Medulla oblongata (tissue), 1 donor: ENCODE measurements around the gene PLA2G2E.

Experiments used
- DNase-seq: peaks from one replicate; pipeline ENCODE4 v3.0.0-alpha.2; 2015; ENCODE audit errors: extremely low spot score

PLA2G2E gene, protein sequence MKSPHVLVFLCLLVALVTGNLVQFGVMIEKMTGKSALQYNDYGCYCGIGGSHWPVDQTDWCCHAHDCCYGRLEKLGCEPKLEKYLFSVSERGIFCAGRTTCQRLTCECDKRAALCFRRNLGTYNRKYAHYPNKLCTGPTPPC

DNA sequence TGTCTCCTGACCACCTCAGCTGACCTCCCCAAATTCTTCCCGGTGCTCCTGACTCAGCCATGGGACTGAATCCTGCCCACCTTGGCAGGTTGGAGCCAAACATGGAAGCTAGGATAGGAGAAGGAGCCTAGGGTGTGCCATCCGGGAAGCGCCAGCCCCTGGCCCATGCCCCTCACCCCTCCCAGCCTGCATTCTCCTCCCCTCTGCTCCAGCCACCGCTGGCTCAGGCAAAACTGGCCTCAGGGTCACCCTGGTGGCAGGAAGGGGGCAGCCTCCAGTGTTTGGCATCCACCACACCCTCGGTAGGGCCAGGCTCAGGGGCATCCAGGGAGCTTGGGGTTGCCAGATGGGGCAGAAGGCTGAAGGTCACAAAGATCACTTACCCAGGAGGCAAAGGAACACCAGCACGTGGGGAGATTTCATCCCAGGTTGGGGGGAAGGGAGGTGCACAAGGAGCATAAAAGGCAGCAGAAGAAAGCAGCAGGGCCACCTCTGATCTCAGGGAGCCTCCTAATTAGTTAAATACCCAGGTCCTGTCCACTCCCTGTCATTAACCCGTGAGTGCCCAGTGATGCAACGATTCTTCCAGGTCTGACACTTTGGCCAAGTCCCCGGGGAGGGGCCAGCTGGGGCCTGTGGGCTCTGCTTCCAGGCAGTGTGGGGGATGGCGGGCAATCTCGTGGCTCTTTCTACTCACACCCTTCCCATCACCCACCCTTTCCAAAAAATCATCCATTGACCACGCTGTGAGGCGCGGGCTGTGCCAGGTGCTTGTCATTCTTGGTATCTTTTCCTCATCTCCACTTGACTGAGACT, at the start of gene PLA2G2E:
PLA2G2E (minus strand) TSS at position 481 of the 816 bp plus-strand sequence; CDS start at position 423, 58 bp downstream.
- DNase-seq: no peak

GRCh38 chr1:19971664-19972063, 48.2 kb upstream of the PLA2G2E start:
- DNase-seq: no peak

DNA sequence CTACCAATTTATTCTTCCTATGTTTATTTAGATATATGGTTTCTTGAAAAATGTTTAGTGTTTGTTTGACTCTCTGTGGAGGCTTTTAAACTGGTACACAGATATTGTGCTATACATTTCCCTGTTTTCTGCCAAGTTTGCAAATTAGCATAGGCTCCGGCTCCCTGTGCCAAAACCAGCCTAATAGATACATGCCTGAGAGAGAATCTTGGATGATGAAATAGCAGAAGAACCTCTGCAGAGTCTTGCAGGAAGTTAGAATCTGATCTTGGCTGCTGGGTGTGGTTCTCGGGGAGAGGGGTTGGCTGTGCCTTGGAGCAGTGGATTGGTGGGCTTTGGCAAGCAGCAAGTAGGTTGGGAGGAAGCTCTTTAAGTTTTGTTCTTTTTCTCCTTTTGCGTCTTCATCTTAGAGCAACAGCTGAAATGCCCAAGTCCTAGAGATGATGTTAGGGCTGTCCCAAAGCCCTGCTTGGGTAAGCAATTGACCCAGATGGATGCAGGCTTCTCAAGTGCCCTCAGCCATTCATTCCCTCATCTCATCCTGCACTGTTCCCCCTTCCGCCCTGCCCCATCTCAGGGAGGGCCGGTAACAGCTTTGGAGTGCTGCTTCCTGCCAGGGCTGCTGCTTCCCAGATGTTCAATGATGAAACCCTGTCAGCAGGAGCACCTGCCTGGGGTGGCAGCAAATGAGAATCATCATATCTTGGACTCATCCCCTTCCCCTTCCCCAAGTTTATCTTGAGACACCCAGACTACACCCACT, 46.7 kb upstream of the PLA2G2E start:
- no peak for DNase-seq

DNA sequence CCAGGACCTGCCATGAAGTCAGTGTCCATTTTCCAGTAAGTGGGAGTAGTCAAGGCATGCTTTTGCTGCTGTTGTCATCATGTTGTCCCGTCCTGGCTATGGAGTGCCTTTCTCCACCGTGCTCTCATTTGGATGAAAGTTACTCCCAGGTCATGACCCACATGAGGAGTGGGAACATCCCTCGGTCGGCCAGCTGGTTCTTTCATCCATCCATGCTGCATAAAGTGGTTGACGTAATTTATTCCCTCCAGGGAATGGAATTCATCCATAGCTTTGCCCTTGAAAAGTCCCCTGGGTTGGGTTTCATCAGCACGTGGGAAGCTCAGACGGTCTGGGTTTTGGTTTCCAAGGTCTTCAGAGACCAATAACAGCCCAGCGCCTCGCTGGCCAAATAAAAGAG, 44.4 kb upstream of the PLA2G2E start:
- no peak for DNase-seq

GRCh38 chr1:19964542-19964941, 41.1 kb upstream of the PLA2G2E start:
- DNase-seq: no peak

DNA sequence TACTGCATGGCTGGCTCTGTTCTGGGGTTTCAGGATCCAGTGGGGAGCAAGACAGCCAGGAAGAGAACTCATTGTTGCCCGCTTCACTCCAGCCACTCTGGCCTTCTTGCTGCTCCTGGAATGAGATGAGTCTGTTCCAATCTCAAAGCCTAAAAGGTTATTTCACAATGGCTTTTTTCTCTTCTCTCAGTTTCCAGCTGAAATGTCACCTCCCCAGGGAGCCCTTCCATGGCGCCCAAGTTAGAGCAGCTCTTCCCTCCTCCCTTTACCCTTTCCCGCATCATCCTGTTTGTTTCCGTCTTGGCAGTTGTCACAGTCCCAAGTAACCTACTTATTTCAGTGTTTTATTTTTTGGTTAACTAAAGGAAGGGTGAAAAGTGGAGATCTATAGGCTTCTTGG, 40.2 kb upstream of the PLA2G2E start:
- no peak for DNase-seq

DNA sequence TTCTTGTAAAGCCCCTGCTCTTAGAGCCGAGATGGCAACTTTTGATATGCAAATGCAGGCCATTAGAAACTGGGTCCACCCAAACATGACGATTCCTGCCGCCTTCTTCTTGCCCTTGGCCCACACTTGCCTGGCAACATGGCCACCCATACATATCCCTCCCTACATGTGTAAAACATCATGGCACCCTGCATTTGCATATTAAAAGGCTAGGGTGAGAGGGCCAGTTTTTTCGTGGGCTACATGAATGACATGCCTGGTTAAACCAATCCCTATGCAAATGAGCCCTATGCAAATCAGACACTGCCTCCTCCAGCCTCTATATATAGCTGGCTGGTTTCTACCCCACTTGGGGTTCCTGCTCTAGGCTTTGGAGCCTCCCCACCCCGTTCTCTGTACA, 37.2 kb upstream of the PLA2G2E start:
- no peak for DNase-seq

- DNase-seq: no peak
Observed at GRCh38 chr1:19957779-19958178, 34.4 kb upstream of the PLA2G2E start.

DNA sequence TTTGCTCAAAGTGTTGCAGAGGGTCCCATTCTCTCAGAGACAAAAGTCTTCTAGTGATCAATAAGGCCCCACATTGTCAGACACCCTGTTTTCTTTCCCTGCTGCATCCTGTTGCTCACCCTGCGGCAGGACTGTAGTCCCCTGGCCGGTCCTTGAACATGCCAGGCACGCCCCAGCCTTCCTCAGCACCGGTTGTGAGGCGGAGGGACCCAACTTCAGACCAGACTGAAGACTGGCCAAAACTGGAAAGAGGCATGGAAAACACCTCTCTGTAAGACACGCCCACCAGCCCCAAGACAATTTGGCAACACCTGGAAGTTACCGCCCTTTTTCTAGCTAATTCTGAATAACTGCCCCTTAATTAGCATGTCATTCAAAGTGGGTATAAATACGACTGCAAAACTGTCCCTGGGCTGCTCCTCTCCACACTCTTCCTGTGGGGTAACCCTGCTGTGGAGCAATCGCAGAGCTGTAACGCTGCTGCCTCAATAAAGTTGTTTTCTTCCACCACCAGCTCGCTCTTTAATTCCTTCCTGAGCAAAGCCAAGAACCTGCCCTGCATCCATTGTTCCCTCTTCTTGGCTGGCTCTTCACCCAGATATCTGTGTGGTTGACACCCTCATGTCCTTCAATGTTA, 32.2 kb upstream of the PLA2G2E start:
- no peak for DNase-seq

- no peak for DNase-seq
Observed at GRCh38 chr1:19954059-19954458, 30.6 kb upstream of the PLA2G2E start.

DNA sequence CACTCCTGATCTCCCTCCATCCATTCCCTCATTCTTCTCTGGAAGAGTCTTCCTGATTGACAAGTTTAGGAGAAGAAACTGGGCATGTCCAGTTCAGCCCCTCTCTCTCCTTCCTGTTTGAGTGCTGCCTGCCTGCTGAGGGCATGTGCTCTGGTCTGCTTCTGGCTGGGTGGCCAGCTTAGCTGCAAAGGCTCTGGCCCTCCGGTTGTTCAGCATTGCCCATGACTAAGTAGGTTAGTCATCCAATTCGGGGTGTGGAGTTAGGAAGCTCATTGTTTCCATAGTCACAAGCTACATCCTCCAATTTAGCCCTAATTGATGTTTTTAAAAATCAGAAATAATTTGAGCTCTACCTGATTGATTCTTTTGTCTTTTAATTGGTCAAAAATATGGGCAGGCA, 25.6 kb upstream of the PLA2G2E start:
- no peak for DNase-seq

DNA sequence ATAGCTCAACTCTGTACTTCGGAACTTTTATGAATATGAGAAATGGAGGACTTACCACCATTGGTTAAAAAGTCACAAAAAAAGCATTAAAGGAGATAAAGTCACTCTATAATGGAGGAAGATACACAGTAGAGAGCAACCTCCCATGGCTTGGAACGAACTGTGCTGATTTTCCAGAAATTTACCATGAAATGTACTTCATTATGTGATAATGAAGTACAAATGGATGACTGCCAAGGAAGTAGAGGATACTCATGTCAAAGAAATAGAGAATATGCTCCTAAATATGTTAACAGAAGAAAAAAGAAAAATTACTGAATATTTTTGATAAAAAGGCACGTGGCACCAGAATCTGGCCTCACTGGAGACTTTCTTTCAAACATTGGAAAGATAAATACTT, 23.6 kb upstream of the PLA2G2E start:
- no peak for DNase-seq

- DNase-seq: no peak
Observed at GRCh38 chr1:19946331-19946751, 22.9 kb upstream of the PLA2G2E start.

GRCh38 chr1:19945914-19946313, 22.5 kb upstream of the PLA2G2E start:
- DNase-seq: no peak

DNA sequence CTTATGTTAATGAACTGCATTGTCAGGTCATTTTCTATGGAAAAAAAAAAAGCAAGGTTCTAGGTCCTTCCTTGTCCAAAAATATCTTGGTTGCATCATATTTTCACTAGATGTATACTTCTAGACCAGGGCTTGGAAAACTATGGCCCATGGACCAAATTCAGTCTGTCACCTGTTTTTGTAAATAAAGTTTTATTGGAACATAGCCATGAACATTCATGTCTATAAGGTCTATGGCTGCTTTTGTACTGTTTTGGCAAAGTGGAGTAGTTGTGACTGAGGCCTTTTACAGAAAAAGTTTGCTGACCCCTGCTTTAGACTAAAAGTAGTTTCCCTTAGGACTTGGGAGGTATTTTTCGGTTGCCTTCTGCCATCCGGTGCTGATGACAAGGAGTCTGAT, 19.2 kb upstream of the PLA2G2E start:
- no peak for DNase-seq

- DNase-seq: no peak
Observed at GRCh38 chr1:19942088-19942487, 18.7 kb upstream of the PLA2G2E start.

DNA sequence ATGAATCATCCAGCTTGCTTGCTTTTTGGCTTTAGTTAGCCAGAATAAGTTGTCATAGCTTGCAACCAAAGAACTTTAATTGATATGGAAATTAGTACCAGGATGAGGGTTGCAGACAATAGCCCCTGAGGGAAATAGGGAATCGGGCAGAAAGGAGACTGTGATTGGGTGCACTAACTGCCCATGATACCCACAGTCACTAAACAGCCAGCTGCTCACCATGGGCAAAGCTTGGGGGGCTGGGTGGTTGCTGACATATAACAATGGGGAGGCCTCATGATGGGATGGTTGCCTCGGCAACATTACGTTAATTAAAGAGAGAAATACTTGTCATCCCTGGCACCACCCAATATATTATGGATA, 17.8 kb upstream of the PLA2G2E start:
- no peak for DNase-seq

DNA sequence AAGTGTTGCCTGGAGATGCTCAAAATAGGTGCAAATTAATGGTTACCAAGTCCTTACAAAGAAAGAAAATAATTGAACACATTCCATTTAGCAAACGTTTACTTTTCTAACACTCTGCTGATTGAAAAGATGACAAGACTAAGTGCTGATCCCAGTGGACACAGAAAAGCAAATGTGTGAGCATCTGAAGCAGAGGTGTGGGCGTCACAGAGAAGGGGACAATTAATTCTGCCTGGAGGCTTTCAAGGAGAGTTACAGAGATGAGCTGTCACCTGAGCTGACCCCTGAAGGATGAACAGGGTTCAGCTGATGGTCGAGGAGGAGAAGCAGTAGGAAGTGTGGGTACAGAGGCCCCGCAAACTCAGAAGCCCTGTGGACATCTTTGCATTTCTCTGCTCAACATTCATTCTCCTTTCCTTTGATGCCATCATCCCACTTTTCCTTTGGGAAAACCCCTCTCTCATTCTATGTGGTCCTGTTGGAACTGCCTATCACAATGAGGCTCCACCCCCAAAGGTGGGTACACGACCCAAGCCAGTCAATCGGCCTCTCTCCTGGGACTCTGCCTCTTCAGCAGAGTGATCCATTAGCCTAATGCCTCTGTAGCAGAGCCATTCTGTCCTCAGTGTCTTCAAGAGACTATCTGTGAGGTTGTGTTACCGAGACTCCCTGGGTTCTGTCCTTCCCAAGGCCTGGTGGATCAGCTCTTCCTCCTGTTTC, 17.2 kb upstream of the PLA2G2E start:
- no peak for DNase-seq

- no peak for DNase-seq
Observed at GRCh38 chr1:19938472-19938871, 15.1 kb upstream of the PLA2G2E start.

- DNase-seq: no peak
Observed at GRCh38 chr1:19936061-19936750, 12.8 kb upstream of the PLA2G2E start.

- no peak for DNase-seq
Observed at GRCh38 chr1:19934336-19934735, 10.9 kb upstream of the PLA2G2E start.
